ENCODE results near the gene PRKG1. TPM values are rescaled to one million over a fixed set of nuclear protein-coding genes. Genes with fewer than 3 reads are reported as not detected.

Gene PRKG1
- total RNA-seq, 2 donors from 2014 or later, result 1.3 to 2.7 TPM

- Histone ChIP-seq H3K4me3 (ENCODE audit: low read length) (no peak overlapping the region), H3K27me3 (ENCODE audit: control insufficient read depth, insufficient read depth, low read length, poor library complexity, severe bottlenecking) (no peaks in the 10 kb centered on the region), H3K9me3 (ENCODE audit: control insufficient read depth, low read length) (no peaks in the 10 kb centered on the region), H3K4me1 (ENCODE audit: control insufficient read depth, insufficient read depth, low read length) (no peaks in the 10 kb centered on the region), H3K9ac (ENCODE audit: extremely low read depth, low read length, poor library complexity, severe bottlenecking) (no peak overlapping the region), H3K27ac (ENCODE audit: low read depth, low read length) (no peak overlapping the region), H3K36me3 (ENCODE audit: control insufficient read depth, insufficient read depth, low read length) (no peaks in the 10 kb centered on the region)
- no peaks in the 10 kb centered on the region for H3K27me3 Mint-ChIP-seq (ENCODE audit: insufficient read depth)
- WGBS, 2 experiments (ENCODE audit: insufficient coverage in 1 of 2, insufficient read length in 1 of 2), result 91 to 95% methylated on average over 2 of the region's 2 CpGs
- H3K27ac Mint-ChIP-seq, result no peak overlapping the region
- H3K9me3 Mint-ChIP-seq, result no peaks in the 10 kb centered on the region
- H3K4me3 Mint-ChIP-seq, result no peak overlapping the region
- DNase-seq, result no peak
- TF ChIP-seq CTCF (conservative IDR thresholded peaks at IDR 0.05), result no peak
- no peaks in the 10 kb centered on the region for H3K36me3 Mint-ChIP-seq (ENCODE audit: low read depth)
- H3K4me1 Mint-ChIP-seq, result no peaks in the 10 kb centered on the region
Observed at GRCh38 chr10:51311228-51311627, 236.9 kb downstream of the PRKG1 start.

GRCh38 chr10:51312817-51313216 is 238.5 kb downstream of the PRKG1 start:
- TF ChIP-seq CTCF (conservative IDR thresholded peaks at IDR 0.05), result no peak
- Mint-ChIP-seq H3K4me3 (no peak overlapping the region), H3K36me3 (ENCODE audit: low read depth) (no peaks in the 10 kb centered on the region), H3K27ac (no peak overlapping the region), H3K4me1 (no peaks in the 10 kb centered on the region), H3K9me3 (no peaks in the 10 kb centered on the region), H3K27me3 (ENCODE audit: insufficient read depth) (no peaks in the 10 kb centered on the region)
- Histone ChIP-seq H3K9ac (ENCODE audit: extremely low read depth, low read length, poor library complexity, severe bottlenecking) (no peak overlapping the region), H3K36me3 (ENCODE audit: control insufficient read depth, insufficient read depth, low read length) (no peaks in the 10 kb centered on the region), H3K9me3 (ENCODE audit: control insufficient read depth, low read length) (no peaks in the 10 kb centered on the region), H3K4me3 (ENCODE audit: low read length) (no peak overlapping the region), H3K27ac (ENCODE audit: low read depth, low read length) (no peak overlapping the region), H3K27me3 (ENCODE audit: control insufficient read depth, insufficient read depth, low read length, poor library complexity, severe bottlenecking) (no peaks in the 10 kb centered on the region), H3K4me1 (ENCODE audit: control insufficient read depth, insufficient read depth, low read length) (no peaks in the 10 kb centered on the region)
- no peak for DNase-seq
- 50 to 93% methylated on average over 1 to 2 of the region's 2 CpGs for WGBS, 2 experiments (ENCODE audit: insufficient coverage in 1 of 2, insufficient read length in 1 of 2)

- Histone ChIP-seq H3K36me3 (ENCODE audit: control insufficient read depth, insufficient read depth, low read length) (no peaks in the 10 kb centered on the region), H3K9ac (ENCODE audit: extremely low read depth, low read length, poor library complexity, severe bottlenecking) (no peak overlapping the region), H3K4me1 (ENCODE audit: control insufficient read depth, insufficient read depth, low read length) (no peaks in the 10 kb centered on the region), H3K4me3 (ENCODE audit: low read length) (no peak overlapping the region), H3K9me3 (ENCODE audit: control insufficient read depth, low read length) (no peaks in the 10 kb centered on the region), H3K27me3 (ENCODE audit: control insufficient read depth, insufficient read depth, low read length, poor library complexity, severe bottlenecking) (no peaks in the 10 kb centered on the region), H3K27ac (ENCODE audit: low read depth, low read length) (no peak overlapping the region)
- no peak for DNase-seq
- WGBS, 2 experiments (ENCODE audit: insufficient coverage in 1 of 2, insufficient read length in 1 of 2), result 92% methylated on average over 1 of the region's 2 CpGs; no CpG with 5 or more reads in 1 of the 2 experiments
- Mint-ChIP-seq H3K27ac (no peak overlapping the region), H3K36me3 (ENCODE audit: low read depth) (no peaks in the 10 kb centered on the region), H3K27me3 (ENCODE audit: insufficient read depth) (no peaks in the 10 kb centered on the region), H3K9me3 (no peaks in the 10 kb centered on the region), H3K4me1 (no peaks in the 10 kb centered on the region), H3K4me3 (no peak overlapping the region)
- TF ChIP-seq CTCF (conservative IDR thresholded peaks at IDR 0.05), result no peak
Observed at GRCh38 chr10:51313251-51313650, 239.0 kb downstream of the PRKG1 start.
